Fibroblast of the conjunctiva (primary cell): Measurements from ENCODE around the gene NRN1L.
"Not testable (repeated sequence)": the region's sequence is repeated elsewhere in the genome, so short reads cannot be mapped to it uniquely, and the experiment has no call there.

Experiments
- DNase-seq: peaks from one replicate; pipeline ENCODE4 v3.0.0-alpha.2; 2010; ENCODE audit warnings: low read depth

Gene NRN1L

GRCh38 chr16:67884684-67885083 is at the start of gene NRN1L:
Gene NRN1L, plus strand, starts transcription at chr16:67884885. Its CDS starts 19 bp downstream, at chr16:67884904.
- DNase-seq: peak; percentile 83

DNA sequence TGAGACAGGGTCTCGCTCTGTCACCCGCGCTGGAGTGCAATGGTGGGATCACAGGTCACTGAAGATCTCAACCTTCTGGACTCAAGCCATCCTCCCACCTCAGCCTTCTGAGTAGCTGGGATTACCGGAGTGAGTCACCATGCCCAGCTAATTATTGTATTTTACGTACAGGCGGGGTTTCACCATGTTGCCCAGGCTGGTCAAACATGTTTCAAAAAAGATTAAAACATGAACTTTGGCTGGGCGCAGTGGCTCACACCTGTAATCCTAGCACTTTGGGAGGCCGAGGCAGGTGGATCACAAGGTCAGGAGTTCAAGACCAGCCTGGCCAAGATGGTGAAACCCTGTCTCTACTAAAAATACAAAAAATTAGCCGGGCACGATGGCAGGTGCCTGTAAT is 47.5 kb upstream of the NRN1L start:
- DNase-seq: not testable (repeated sequence)

GRCh38 chr16:67837811-67838210 is 46.9 kb upstream of the NRN1L start:
- no peak for DNase-seq

DNA sequence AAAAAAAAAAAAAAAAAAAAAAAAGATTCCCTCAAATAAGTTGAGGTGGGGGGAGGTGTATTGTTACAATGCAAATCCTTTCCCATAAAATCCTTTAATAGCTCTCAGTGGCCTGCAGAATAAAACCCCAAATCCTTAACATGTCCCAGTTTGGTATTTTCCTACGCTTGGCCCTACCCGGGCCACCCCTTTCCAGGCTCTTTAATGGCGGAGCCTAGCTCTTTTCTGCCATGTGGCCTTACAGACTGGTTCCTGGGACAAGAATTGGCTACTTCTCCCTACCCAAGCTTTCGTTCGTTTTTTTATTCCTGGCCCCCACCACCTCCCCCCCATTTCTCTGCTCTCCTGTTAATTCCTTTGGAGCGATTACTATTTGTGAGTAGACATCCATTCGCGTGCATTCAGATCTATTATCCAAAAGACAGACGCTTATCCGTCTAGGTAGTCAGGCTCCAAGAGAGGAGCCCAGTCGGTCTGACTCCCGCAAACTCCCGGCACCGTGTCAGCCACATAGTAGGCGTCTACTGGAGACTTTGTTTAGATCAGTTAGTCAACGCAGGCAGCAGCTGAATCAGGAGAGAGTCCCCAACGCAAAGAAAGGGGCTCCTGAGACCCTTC is 43.4 kb upstream of the NRN1L start:
- no peak for DNase-seq

DNA sequence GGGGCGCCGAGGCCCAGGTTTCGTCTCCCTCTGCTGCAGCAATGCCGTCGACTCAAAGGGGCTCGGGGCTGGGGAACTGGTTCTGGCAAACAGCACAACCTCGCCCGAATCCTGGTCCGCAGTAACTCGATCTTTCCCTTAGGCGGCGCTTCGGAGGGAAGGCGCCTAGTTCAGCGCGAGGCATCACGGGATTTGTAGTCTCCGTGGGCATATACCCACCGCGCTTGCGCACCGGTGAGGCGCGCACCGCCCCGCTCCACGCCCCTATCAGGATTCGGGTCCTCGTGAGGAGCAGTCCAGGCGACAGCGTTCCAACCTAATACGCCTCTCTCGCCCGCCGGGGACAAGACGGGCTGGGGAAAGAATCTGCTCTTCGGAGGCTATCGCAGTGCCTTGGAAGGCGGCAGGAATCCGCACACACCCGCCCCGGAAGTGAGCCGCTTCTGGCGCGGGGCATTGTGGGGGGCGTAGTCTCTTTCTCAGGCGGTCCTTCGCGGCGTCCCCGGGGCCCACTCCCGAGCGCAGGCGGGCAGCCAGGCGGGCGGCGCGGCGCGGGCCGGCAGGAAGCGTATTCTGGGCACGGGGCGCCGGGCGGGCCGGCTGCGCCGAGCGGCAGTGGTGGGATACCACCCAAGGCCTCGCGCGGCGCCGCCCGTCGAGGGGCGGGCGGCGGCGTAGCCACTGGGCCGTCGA is 42.7 kb upstream of the NRN1L start, which contains the start of gene THAP11:
TSS of gene THAP11 (plus strand) at position 505 of the 693 bp plus-strand sequence. CDS start 235 bp downstream, outside the sequence.
- DNase-seq: peak; percentile 88

GRCh38 chr16:67842509-67843342 is 42.0 kb upstream of the NRN1L start:
- peak; percentile 17 for DNase-seq

DNA sequence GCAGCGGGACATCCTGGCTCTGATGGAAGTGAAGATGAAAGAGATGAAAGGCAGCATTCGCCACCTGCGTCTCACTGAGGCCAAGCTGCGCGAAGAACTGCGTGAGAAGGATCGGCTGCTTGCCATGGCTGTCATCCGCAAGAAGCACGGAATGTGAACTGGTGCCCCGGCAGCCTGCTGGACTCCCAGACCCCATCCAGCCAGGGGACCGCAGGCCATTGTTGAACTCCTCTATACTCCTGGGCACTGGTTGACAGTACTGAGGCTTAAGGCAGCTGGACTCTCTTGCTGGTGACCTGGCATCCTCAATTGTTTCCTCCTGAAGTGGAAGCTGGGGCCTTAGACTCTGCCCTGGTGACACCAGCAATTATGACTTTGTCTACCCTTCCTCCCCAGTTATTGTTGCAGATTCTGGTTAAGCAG is 41.3 kb upstream of the NRN1L start:
- no peak for DNase-seq

DNA sequence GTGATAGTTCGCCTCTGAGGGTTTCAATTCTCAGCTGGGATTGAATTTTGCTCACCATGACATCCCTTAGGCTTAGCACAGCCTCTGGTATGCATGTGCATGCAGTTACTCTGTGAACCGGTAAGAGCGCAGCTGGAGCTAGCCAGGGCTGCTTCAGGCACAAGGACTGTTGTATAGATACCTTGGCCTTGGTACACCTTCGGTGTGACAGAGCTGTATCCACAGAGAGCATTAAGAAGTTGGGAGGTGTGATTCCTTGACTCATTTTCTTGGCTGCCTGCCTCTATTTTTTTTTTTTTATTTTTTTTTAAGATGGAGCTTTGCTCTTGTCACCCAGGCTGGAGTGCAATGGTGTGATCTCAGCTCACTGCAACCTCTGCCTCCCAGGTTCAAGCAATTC is 40.2 kb upstream of the NRN1L start:
- DNase-seq: no peak

DNA sequence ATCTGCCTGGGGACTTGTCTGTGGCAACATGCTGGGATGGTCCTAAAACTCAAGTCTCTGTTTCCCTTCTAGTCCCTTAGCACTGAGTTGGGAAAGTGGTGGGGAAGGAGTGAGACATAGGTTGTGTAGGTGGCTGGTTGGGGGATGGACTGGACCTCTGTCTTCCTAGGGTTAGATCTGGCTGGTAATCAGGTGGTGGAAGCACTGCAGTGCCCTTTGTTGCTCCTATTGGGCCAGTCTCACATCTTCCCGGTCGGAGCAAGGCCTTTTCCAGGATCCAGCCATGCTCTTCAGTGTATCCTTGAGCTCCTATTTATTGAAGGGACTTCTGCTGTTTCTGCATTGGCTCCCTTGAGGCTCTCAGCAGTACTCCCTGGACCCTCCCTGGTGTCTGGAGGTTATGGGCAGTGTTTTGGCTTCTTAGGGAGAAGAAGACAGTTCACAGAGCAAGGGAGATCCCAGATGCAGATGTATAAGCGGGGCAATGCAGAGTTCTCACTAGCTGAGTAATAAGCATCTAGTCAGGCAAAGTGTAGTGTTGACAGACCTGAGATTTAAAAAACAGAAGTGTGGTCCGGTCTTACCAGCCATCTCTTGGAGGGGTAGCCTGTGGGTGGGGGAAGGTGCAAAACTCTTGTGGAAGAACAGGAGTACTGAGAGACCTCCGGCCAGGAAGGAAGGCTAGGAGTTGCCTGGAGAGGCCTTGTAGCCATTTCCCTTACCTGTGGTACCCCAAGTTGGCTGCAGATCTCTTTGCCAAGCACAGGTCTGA is 39.2 kb upstream of the NRN1L start:
- no peak for DNase-seq

DNA sequence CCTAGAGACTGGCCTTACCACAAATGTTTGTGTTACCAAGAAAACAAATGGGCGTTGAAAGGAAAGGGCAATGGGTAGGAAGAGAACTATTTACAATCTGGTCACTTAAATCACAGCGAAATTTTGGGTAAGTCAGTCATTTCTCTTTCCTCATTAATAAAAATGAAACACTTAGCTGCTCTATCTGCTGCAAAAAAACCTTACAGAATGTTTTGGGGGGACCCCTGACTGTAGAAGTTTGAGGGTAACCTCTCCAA is 38.7 kb upstream of the NRN1L start:
- no peak for DNase-seq

DNA sequence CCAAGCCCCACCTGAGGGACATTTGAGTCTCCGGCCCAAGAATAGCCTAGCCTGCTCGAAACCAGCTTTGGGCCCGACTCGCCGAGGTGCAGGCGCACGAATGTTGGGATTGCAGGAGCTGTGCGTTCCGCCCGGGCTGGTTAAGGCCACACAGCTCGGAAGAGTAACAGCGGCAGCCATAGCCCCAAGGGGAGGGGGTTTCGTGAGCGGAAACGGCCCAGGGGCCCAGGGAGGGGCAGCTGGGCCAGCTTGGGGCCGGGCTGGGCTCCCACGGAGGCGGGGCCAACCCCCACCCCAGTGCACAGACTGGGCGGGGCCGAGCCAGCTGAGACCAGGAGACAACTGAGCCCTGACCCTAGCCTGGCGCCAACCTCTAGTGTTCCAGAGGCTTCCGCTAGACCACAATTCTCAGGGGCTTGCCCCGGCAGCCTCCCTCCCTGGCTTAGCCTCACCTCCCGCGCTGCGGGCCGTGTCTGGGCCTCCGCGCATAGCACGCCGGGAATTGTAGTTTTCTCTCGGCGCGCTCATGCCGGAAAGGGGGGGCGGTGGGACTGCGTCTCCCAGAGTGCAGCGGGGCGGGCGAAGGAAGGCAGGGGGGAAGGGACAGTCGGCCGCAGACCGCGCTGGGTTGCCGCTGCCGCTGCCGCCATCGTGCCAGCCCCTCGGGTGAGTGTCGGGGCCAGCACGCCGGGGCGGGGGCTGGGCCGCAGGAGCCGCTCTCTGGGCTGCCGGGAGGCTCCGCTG is 38.2 kb upstream of the NRN1L start, which contains the start of gene NUTF2:
TSS of gene NUTF2 (plus strand) at position 614 of the 744 bp plus-strand sequence. CDS start 18,198 bp downstream, outside the sequence.
- DNase-seq: peak; percentile 89

DNA sequence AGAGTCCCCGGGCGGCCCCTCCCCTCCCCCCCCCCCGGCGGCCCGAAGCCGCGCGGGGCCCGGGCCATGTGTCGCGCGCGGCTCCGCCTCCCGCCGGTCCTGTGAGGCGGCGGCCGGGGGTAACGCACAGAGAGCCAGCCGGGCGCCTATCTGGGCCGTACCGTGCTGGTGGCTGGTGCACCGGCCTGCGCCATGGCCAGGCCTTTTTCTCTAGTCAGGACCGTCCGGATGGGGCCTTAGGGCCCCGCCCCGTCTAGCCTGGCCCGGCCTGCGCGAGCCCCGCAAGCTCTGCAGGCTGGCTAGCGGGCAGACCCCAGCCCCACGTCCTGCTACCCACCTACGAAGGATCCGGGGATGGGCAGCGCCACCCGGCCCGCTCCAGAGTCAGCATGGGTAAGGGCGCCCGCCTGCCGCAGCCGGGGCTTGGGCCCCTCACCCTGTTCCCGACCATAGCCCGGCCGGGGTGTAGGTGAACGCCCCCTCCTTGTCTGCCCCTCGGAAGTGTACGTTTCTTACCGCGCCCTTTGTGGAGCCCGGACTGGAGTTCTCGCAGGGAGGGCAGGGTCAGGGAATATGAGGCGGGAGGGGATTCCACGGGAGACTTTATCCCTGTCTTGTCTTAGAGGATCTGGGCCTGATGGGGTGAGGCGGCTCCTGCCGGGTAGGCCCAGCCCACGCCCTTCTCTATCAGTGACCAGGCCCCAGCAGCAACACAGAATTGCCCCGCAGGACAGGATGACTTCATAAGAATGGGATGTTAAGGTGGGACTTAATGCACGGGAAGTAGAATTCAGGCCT is 37.4 kb upstream of the NRN1L start, which contains the start of gene CENPT:
TSS of gene CENPT (minus strand) at position 630 of the 798 bp plus-strand sequence. CDS start 13,834 bp downstream, outside the sequence.
- no peak for DNase-seq

DNA sequence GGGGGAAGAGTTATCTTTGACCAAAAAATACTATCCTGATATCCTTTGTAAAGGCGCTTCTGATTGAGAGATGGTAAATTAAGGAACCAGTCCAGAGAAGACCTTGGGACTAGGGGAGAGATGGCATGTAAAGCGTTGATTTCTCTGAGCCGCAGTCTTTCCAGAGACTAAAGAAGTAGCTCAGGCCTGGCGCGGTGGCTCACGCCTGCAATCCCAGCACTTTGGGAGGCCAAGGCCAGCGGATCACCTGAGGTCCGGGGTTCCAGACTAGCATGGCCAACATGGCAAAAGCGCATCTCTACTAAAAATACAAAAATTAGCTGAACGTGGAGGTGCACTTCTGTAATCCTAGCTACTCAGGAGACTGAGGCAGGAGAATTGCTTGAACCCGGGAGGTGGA is 36.6 kb upstream of the NRN1L start:
- DNase-seq: no peak

- no peak for DNase-seq
These were observed 31.0 kb upstream of the NRN1L start for GRCh38 chr16:67853670-67854069.

DNA sequence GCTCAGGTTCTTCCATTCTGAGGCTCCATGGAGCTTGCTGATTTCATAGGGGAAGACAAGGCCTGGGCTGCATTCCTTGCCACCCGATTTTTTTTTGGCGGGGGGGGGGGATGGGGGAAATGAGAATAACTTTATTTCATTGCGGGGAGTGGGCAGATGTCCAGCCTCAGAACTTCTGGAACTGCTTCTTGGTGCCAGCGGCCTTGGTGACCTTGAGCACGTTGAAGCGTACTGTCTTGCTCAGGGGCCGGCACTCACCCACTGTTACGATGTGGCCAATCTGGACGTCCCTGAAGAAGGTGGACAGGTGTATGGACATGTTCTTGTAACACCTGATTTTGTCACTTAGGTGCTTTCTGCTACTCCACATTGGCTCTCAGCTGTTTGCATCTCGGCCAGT is 28.9 kb upstream of the NRN1L start:
- DNase-seq: no peak

DNA sequence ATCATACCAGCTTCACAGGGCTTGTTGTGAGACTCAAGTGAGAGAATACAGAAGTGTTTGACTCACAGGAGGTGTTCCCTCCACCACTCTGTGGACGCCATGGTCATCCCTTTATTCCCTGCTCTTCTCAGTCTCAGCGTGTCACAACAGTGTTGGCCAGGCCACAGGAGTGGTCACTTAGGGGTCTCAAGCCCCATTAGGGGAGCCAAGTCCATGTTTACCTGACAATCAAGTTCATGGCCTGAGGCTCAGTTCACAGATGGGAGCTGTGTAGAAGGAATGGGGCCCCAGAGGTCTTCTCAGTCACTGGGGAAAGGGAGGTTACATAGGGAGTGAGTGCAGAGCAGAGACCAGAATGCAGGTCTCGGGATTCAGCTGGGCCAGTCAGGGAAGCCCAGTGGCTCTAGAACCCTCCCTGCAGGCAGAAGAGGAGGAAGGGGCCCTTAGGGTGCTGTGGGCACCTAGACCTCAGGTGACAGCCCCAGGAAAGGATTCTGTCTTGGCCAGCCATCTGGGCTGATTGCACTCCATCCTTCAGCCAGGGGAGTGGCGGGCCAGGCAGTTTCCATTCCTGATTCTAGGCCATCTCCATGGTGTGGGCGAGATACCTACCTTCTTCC is 27.6 kb upstream of the NRN1L start:
- DNase-seq: no peak

DNA sequence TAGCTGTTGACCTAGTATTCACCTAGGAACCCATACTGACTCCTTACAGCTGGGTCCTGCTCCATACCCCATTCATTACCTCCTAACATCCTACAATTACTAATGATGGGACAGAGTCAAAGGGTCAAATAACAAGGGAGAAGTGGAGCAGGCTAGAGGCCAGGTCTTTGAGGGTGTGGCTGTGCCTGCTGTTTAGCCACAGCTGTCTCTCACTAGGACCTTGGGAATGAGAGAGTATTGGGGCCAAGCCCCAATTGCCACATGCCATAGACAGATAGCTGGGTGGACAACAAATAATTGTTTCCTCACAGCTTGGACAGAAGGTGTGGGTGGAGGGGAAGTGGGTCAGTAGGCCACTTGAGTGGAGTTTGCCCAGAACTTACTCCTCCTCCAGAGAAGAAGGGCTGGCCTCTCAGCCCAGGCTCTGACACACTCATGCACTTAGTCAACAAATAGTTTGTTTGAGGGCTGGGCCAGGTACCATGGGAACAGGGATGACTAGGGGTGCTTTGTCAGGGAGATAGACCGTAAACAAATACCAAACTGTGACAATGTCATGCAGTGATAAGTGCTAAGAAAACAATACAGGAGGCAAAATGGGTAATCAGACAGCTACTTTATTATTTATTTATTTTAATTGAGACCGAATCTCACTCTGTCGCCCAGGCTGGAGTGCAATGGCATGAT is 27.0 kb upstream of the NRN1L start:
- peak; percentile 84 for DNase-seq

DNA sequence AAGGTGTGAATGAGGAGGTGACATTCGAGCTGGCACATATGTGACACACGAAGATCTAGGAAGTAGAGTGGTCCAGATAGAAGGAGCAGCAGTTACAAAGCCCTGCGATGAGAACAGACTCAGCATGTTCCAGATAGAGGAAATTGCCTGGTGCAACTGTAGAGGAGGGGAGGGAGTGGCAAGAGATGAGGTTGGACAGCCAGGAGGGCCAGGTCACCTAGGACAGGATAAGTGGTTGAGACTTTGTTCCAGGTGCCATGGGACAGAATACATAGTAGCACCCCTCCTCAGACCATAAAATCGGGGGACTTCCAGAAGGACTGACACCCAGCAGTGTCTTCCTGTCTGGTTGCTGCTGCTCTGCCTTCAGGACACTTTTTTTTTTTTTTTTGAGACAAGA is 26.2 kb upstream of the NRN1L start:
- no peak for DNase-seq
